ENCODE measurements around the gene AFF2. TPM values are rescaled to one million over a fixed set of nuclear protein-coding genes. Genes with fewer than 3 reads are reported as not detected.

The AFF2 gene
- total RNA-seq, 1 experiment from 2014 or later = 0.05 TPM

DNA sequence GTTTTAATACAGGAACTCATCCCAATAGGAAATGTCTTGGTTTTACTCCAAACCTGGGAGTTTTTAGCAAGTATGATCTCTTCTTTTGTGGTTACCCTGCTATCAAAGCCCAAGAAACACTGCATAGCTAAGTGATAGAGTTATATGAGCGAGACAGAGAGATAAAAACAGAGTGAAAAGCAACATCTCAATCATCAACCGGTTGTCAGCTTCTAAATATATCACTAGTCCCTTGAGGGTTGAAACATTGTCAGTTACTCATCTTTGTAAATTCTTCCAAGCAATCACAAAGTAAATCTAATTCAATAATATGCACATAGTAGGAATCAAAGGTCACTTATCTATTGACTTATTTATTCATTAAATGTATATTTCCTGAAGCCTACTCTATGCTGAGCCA, 520.7 kb downstream of the AFF2 start:
- TF ChIP-seq JUND (IDR thresholded peaks at IDR 0.05) (no peak), SIN3A (IDR thresholded peaks at IDR 0.05; ENCODE audit: low read depth) (no peak), ZNF274 (IDR thresholded peaks at IDR 0.05; ENCODE audit: low read depth, low read length) (no peak), EGR1 (IDR thresholded peaks at IDR 0.05; ENCODE audit: low read depth) (no peak), ELF1 (IDR thresholded peaks at IDR 0.05; ENCODE audit: borderline replicate concordance, low read depth) (no peak), POLR2A (IDR thresholded peaks at IDR 0.05; ENCODE audit: borderline replicate concordance, extremely low read depth, insufficient read depth, insufficient read length) (no peak), TCF7L2 (IDR thresholded peaks at IDR 0.05; ENCODE audit: borderline replicate concordance, extremely low read depth, insufficient read depth, insufficient read length) (no peak), SRF (IDR thresholded peaks at IDR 0.05; ENCODE audit: low read depth) (no peak), ZFX (IDR thresholded peaks at IDR 0.05) (no peak), FOSL1 (IDR thresholded peaks at IDR 0.05; ENCODE audit: low read depth) (no peak), YY1 (IDR thresholded peaks at IDR 0.05; ENCODE audit: extremely low read depth, insufficient replicate concordance, low read depth, low read length) (no peak), SP1 (IDR thresholded peaks at IDR 0.05; ENCODE audit: low read depth) (no peak), POLR2AphosphoS5 (IDR thresholded peaks at IDR 0.05; ENCODE audit: low read depth, low read length) (no peak), RAD21 (IDR thresholded peaks at IDR 0.05; ENCODE audit: low read depth) (no peak), EZH2 (IDR thresholded peaks at IDR 0.05) (no peak)
- TF ChIP-seq, protein P1, sequence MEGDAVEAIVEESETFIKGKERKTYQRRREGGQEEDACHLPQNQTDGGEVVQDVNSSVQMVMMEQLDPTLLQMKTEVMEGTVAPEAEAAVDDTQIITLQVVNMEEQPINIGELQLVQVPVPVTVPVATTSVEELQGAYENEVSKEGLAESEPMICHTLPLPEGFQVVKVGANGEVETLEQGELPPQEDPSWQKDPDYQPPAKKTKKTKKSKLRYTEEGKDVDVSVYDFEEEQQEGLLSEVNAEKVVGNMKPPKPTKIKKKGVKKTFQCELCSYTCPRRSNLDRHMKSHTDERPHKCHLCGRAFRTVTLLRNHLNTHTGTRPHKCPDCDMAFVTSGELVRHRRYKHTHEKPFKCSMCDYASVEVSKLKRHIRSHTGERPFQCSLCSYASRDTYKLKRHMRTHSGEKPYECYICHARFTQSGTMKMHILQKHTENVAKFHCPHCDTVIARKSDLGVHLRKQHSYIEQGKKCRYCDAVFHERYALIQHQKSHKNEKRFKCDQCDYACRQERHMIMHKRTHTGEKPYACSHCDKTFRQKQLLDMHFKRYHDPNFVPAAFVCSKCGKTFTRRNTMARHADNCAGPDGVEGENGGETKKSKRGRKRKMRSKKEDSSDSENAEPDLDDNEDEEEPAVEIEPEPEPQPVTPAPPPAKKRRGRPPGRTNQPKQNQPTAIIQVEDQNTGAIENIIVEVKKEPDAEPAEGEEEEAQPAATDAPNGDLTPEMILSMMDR (IDR thresholded peaks at IDR 0.05 in 2 of 3, conservative IDR thresholded peaks at IDR 0.05 in 1 of 3; ENCODE audit: borderline replicate concordance in 1 of 3, insufficient read depth in 1 of 3, low read depth in 2 of 3, low read length in 2 of 3) = no peak
- TF ChIP-seq, protein P2, sequence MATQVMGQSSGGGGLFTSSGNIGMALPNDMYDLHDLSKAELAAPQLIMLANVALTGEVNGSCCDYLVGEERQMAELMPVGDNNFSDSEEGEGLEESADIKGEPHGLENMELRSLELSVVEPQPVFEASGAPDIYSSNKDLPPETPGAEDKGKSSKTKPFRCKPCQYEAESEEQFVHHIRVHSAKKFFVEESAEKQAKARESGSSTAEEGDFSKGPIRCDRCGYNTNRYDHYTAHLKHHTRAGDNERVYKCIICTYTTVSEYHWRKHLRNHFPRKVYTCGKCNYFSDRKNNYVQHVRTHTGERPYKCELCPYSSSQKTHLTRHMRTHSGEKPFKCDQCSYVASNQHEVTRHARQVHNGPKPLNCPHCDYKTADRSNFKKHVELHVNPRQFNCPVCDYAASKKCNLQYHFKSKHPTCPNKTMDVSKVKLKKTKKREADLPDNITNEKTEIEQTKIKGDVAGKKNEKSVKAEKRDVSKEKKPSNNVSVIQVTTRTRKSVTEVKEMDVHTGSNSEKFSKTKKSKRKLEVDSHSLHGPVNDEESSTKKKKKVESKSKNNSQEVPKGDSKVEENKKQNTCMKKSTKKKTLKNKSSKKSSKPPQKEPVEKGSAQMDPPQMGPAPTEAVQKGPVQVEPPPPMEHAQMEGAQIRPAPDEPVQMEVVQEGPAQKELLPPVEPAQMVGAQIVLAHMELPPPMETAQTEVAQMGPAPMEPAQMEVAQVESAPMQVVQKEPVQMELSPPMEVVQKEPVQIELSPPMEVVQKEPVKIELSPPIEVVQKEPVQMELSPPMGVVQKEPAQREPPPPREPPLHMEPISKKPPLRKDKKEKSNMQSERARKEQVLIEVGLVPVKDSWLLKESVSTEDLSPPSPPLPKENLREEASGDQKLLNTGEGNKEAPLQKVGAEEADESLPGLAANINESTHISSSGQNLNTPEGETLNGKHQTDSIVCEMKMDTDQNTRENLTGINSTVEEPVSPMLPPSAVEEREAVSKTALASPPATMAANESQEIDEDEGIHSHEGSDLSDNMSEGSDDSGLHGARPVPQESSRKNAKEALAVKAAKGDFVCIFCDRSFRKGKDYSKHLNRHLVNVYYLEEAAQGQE (IDR thresholded peaks at IDR 0.05; ENCODE audit: low read depth) = no peak
- POLR2A ChIA-PET = no interaction called here
- RAD21 ChIA-PET (ENCODE audit: low non-redundant PET in 1 of 2, low total read pairs in 2 of 2, uncharacterized antibody in 2 of 2, unreplicated experiment in 2 of 2) = no interaction called here
- H3K9me3 ChIP-seq (ENCODE audit: control insufficient read depth in 1 of 2, insufficient read depth in 1 of 2, low read depth in 1 of 2, low read length in 2 of 2) = no peaks in the 10 kb centered on the region
- BruUV-seq (replicated peaks) = no TSS peak
- intact Hi-C loops (cut with micrococcal nuclease) = no loop called here
- no peaks in the 10 kb centered on the region for H3K27me3 ChIP-seq (ENCODE audit: insufficient read depth, low read length)
- no peaks in the 10 kb centered on the region for H3K79me2 ChIP-seq (ENCODE audit: insufficient read depth, low read length)
- CTCF ChIA-PET = no interaction called here
- DNase-seq (ENCODE audit: low read depth, low spot score) = no peak
- no peak for ATAC-seq
- no peaks in the 10 kb centered on the region for H3K36me3 ChIP-seq (ENCODE audit: control insufficient read depth in 1 of 2, insufficient read depth in 2 of 2, low read length in 2 of 2)
- H3K27ac ChIP-seq (ENCODE audit: low read depth, low read length) = no peak overlapping the region
- no peak overlapping the region for H3K4me2 ChIP-seq (ENCODE audit: low read length)
- no peak overlapping the region for H3K9ac ChIP-seq (ENCODE audit: low read length)
- H4K20me1 ChIP-seq (ENCODE audit: insufficient read depth) = no peaks in the 10 kb centered on the region
- H2AFZ ChIP-seq (ENCODE audit: low read depth, low read length, poor library complexity, severe bottlenecking) = no peak overlapping the region
- H3K9me2 ChIP-seq (ENCODE audit: insufficient read depth) = no peaks in the 10 kb centered on the region
- no peaks in the 10 kb centered on the region for H3K4me1 ChIP-seq (ENCODE audit: control insufficient read depth in 1 of 2, insufficient read depth in 2 of 2, low read length in 2 of 2)
- no peak overlapping the region for H3K4me3 ChIP-seq (replicated peaks in 1 of 2; ENCODE audit: low read depth in 1 of 2, low read length in 2 of 2)

All from HCT116 (cell line).